Transverse colon (tissue), 4 donors: ENCODE measurements around the gene CD82. TPM values are rescaled to one million over a fixed set of nuclear protein-coding genes. Genes with fewer than 3 reads are reported as not detected.

ENCODE experiments used
- DNase-seq: peaks from one replicate; pipeline ENCODE4 v3.0.0-alpha.2; 2019
- H3K27ac ChIP-seq, 4 donors: fragments of 200-600 bp; sonication (generic); 2 replicates each; pipeline ENCODE4 v1.5.1; 2016 to 2018; ENCODE audit warnings: inconsistent platforms in 4 of 4
- H3K27me3 ChIP-seq: fragments of 200-600 bp; sonication (generic); 2 replicates; pipeline ENCODE4 v1.5.1; 2017; ENCODE audit warnings: inconsistent platforms
- H3K36me3 ChIP-seq, 4 donors: fragments of 200-600 bp; sonication (generic); 2 replicates each; pipeline ENCODE4 v1.5.1; 2017 to 2019; ENCODE audit warnings: inconsistent platforms in 4 of 4
- H3K4me1 ChIP-seq, 4 donors: fragments of 200-600 bp; sonication (generic); 2 replicates each; pipeline ENCODE4 v1.5.1; 2017 to 2020; ENCODE audit warnings: inconsistent platforms in 4 of 4
- H3K4me3 ChIP-seq, 4 donors: fragments of 200-600 bp; sonication (generic); 1 replicate in 1 of 4; 2 replicates in 3 of 4; pipeline versions ENCODE4 v1.5.1 to v1.6.1; 2017 to 2019; ENCODE audit warnings: inconsistent platforms in 4 of 4
- H3K9me3 ChIP-seq, 2 donors: fragments of 200-600 bp; sonication (generic); 2 replicates each; pipeline ENCODE4 v1.5.1; 2017 to 2019; ENCODE audit warnings: inconsistent platforms in 2 of 2
- EP300 ChIP-seq: sonication (generic); formaldehyde crosslinking; IDR thresholded peaks from one replicate; pipeline ENCODE4 v1.6.1; 2017; ENCODE audit warnings: antibody characterized with exemption, low read depth
- POLR2A ChIP-seq: fragments of 450-650 bp; IDR thresholded peaks from one replicate; pipeline ENCODE4 v1.6.1; 2016; ENCODE audit warnings: antibody characterized with exemption, mild to moderate bottlenecking, moderate library complexity
- POLR2AphosphoS5 ChIP-seq, 3 donors: sonication (generic); formaldehyde crosslinking; IDR thresholded peaks; one replicate each; pipeline ENCODE4 v1.6.1; 2016; ENCODE audit warnings: antibody characterized with exemption in 3 of 3
- WGBS, 2 donors: methylation state at CpG; one replicate each; pipeline ENCODE4 v1.1.5; 2018; ENCODE audit warnings: low coverage in 1 of 2; 5-methylcytosine and 5-hydroxymethylcytosine counted together
- in situ Hi-C, 4 donors: fragments of 200-750 bp; cut with MboI; loops; one replicate each; pipeline versions ENCODE4 v1.15.0 to v1.15.1; 2017; ENCODE audit warnings: low sequenced_read_pairs in 3 of 4, low pct_ligation_motif_present in 1 of 4, low pct_unique_long_range_greater_than_20kb in 1 of 4
- intact Hi-C: fragments of 100-400 bp; cut with DNase I; formaldehyde crosslinking; loops from one replicate; pipeline ENCODE4 v1.15.1; 2023; ENCODE audit warnings: low total_unique reads
- total RNA-seq, 4 donors: library from RNA; depleted of rRNA; stranded (reverse); fragments of >200 nt; gene quantifications; one replicate each; pipeline ENCODE4 v1.1.0, GENCODE V29; 2016
- TF ChIP-seq, protein P1 (sequence below), 5 experiments: fragments of 200-600 bp in 3 of 5; fragments of 450-650 bp in 2 of 5; sonication (generic) in 3 of 5; IDR thresholded peaks; 1 replicate in 2 of 5; 2 replicates in 3 of 5; pipeline ENCODE4 v1.5.1; 2016 to 2017; ENCODE audit warnings: antibody characterized with exemption in 5 of 5, inconsistent platforms in 3 of 5, mild to moderate bottlenecking in 2 of 5, moderate library complexity in 1 of 5

Gene CD82
- total RNA-seq, 4 donors from 2014 or later: 7.9 to 23.1 (median 14.0) TPM

DNA sequence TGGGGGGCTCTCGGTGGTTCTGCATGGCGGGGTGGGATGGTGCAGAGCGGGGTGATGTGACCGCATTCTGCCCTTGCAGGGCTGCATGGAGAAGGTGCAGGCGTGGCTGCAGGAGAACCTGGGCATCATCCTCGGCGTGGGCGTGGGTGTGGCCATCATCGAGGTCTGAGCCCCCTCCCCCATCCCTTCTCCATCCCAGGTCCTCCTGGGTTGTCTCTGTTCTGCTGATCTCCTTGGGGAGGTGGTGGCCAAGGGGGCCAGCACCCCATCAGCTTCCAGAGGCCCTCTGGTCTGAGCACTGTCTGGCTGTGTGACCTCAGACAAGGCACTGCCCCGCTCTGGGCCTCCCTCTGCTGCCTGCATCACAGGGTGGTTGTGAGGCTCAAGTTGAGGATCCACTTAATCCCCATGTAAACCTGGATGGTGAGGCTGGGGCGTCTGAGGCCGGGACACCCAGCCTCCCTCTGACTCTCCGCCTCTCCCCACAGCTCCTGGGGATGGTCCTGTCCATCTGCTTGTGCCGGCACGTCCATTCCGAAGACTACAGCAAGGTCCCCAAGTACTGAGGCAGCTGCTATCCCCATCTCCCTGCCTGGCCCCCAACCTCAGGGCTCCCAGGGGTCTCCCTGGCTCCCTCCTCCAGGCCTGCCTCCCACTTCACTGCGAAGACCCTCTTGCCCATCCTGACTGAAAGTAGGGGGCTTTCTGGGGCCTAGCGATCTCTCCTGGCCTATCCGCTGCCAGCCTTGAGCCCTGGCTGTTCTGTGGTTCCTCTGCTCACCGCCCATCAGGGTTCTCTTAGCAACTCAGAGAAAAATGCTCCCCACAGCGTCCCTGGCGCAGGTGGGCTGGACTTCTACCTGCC, 53.3 kb downstream of the CD82 start:
- H3K27me3 ChIP-seq: no peaks in the 10 kb centered on the region
- TF ChIP-seq, protein P1, sequence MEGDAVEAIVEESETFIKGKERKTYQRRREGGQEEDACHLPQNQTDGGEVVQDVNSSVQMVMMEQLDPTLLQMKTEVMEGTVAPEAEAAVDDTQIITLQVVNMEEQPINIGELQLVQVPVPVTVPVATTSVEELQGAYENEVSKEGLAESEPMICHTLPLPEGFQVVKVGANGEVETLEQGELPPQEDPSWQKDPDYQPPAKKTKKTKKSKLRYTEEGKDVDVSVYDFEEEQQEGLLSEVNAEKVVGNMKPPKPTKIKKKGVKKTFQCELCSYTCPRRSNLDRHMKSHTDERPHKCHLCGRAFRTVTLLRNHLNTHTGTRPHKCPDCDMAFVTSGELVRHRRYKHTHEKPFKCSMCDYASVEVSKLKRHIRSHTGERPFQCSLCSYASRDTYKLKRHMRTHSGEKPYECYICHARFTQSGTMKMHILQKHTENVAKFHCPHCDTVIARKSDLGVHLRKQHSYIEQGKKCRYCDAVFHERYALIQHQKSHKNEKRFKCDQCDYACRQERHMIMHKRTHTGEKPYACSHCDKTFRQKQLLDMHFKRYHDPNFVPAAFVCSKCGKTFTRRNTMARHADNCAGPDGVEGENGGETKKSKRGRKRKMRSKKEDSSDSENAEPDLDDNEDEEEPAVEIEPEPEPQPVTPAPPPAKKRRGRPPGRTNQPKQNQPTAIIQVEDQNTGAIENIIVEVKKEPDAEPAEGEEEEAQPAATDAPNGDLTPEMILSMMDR (IDR thresholded peaks at IDR 0.05): no peak
- no peak for TF ChIP-seq POLR2A
- no peak for TF ChIP-seq POLR2AphosphoS5 (IDR thresholded peaks at IDR 0.05)
- no peak for TF ChIP-seq EP300
- no peak overlapping the region for H3K27ac ChIP-seq
- H3K4me3 ChIP-seq: no peak overlapping the region
- H3K4me1 ChIP-seq: peaks cover 0 to 8% (median 5%) of the 10 kb centered on the region in 4 donors
- intact Hi-C loops (no loop called here), in situ Hi-C loops (loop anchor here in 3 of 4 donors (5.0 to 10.0 kb wide), 2 partner anchors 61 to 64 kb away; no protein-coding TSS in a partner anchor)
- 88% methylated on average over 19 of the region's 22 CpGs; no CpG with 5 or more reads in 1 of the 2 donors for WGBS, 2 donors
- DNase-seq: peak; percentile 6
- H3K9me3 ChIP-seq: no peaks in the 10 kb centered on the region
- H3K36me3 ChIP-seq: no peaks in the 10 kb centered on the region

DNA sequence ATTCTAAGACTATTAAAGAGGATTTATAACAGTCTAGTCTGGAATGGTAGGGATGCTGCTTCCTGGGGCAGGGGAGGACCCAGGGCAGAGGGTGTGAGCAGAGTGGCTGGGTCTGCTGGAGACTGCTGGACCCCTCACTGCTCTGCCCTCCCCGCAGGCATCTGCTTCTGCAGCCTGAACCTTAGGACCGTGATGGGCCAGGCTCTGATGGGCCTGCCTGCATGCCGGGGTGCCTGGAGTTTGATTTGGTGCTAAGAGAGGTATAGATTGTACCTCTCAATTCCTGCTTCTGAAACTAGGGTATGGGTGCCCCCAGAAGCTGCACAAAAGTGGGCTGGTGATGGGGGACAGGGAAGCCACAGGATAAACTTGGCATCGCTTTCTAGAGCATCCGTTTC, 54.9 kb downstream of the CD82 start:
- H3K36me3 ChIP-seq: no peaks in the 10 kb centered on the region
- H3K4me1 ChIP-seq: peaks cover 0 to 8% (median 5%) of the 10 kb centered on the region in 4 donors
- DNase-seq: peak; percentile 6
- intact Hi-C loops (loop anchor here (2.0 to 5.0 kb wide), 2 partner anchors 272 to 290 kb away; no protein-coding TSS in a partner anchor), in situ Hi-C loops (loop anchor here (5.0 to 10.0 kb wide), 3 partner anchors 284 to 294 kb away; no protein-coding TSS in a partner anchor)
- 89 to 100% methylated on average over 2 to 5 of the region's 5 CpGs for WGBS, 2 donors
- H3K27ac ChIP-seq: no peak overlapping the region
- H3K9me3 ChIP-seq: no peaks in the 10 kb centered on the region
- no peaks in the 10 kb centered on the region for H3K27me3 ChIP-seq
- H3K4me3 ChIP-seq: no peak overlapping the region
- TF ChIP-seq POLR2A: no peak
- no peak for TF ChIP-seq POLR2AphosphoS5 (IDR thresholded peaks at IDR 0.05)

DNA sequence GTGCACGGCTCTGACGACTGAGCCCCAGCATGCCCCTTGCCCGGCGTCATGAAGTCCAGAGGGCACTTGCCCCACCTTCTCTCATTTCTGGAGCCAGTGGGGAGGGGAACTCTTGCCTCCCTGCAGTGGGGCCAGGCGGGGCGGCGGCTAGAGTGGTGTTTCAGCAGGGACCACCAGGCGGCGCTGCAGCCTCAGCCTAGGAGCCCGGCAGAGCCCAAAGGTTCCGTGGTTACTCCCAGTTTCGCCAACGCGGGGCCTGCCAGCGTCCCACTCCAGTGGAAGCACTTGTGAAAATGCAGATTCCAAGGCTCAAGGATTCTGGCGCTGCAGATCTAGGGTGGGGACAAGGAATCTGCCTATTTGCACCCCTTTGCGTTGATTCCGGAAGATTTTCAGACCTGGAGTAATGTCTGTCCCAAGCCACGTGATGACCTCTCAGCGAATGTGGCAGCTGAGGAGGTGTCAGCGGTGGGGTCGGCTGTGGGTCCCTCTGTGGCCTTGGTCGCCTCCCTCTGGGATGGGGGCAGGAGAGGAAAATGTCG, 55.7 kb downstream of the CD82 start:
- no peaks in the 10 kb centered on the region for H3K27me3 ChIP-seq
- intact Hi-C loops (loop anchor here (2.0 to 5.0 kb wide), 2 partner anchors 271 to 290 kb away; no protein-coding TSS in a partner anchor), in situ Hi-C loops (loop anchor here (5.0 to 10.0 kb wide), 3 partner anchors 284 to 294 kb away; no protein-coding TSS in a partner anchor)
- TF ChIP-seq, protein P1 (IDR thresholded peaks at IDR 0.05): peak; percentile 94 to 98 (median 96)
- no peak for TF ChIP-seq POLR2A
- H3K4me1 ChIP-seq: peaks cover 0 to 8% (median 5%) of the 10 kb centered on the region in 4 donors
- H3K9me3 ChIP-seq: no peaks in the 10 kb centered on the region
- no peak overlapping the region for H3K27ac ChIP-seq
- peak overlapping the region in 1 of 4 donors; percentile 22 for H3K4me3 ChIP-seq
- 0 to 36% methylated on average over 2 to 24 of the region's 24 CpGs for WGBS, 2 donors
- H3K36me3 ChIP-seq: no peaks in the 10 kb centered on the region
- DNase-seq: peak; percentile 77

DNA sequence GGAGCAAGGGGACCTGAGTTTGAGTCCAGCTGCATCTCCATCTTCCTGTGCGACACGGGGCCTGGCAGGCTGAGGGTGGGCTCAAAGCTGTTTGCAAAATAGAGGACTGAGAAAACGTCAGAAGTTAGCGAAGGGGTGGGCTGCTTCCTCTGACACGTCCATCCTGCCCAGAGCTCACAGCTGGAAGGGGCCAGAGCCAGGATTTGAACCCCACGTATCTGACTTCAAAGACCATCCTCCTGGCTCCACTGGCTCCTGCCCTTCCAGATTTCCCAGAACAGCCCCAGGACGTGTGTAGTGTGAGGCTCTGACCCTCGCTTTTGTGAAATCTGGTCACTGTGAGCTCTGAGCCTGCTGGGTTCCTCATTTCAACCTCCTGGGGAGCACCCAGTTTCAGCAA, 56.3 kb downstream of the CD82 start:
- peaks cover 0 to 8% (median 5%) of the 10 kb centered on the region in 4 donors for H3K4me1 ChIP-seq
- H3K9me3 ChIP-seq: no peaks in the 10 kb centered on the region
- 89 to 93% methylated on average over 3 to 8 of the region's 8 CpGs for WGBS, 2 donors
- intact Hi-C loops (loop anchor here (2.0 to 5.0 kb wide), 2 partner anchors 271 to 289 kb away; no protein-coding TSS in a partner anchor), in situ Hi-C loops (loop anchor here (5.0 to 10.0 kb wide), 3 partner anchors 283 to 293 kb away; no protein-coding TSS in a partner anchor)
- no peaks in the 10 kb centered on the region for H3K36me3 ChIP-seq
- H3K27me3 ChIP-seq: no peaks in the 10 kb centered on the region
- DNase-seq: no peak
- no peak overlapping the region for H3K27ac ChIP-seq
- H3K4me3 ChIP-seq: no peak overlapping the region
- TF ChIP-seq EP300 (no peak), POLR2AphosphoS5 (IDR thresholded peaks at IDR 0.05) (no peak)
- TF ChIP-seq, protein P1 (IDR thresholded peaks at IDR 0.05): no peak
